Measurements from ENCODE around the gene RPL38.

- TF ChIP-seq CTCF (IDR thresholded peaks at IDR 0.05; ENCODE audit: low read depth, low read length, poor library complexity, severe bottlenecking) (no peak), EZH2phosphoT487 (IDR thresholded peaks at IDR 0.05; ENCODE audit: borderline replicate concordance, low read length) (no peak)
Observed at GRCh38 chr17:74223901-74224300, 20.4 kb downstream of the RPL38 start.

Measured in DOHH2 (cell line).